ENCODE results near the gene CEBPG.

Gene CEBPG

DNA sequence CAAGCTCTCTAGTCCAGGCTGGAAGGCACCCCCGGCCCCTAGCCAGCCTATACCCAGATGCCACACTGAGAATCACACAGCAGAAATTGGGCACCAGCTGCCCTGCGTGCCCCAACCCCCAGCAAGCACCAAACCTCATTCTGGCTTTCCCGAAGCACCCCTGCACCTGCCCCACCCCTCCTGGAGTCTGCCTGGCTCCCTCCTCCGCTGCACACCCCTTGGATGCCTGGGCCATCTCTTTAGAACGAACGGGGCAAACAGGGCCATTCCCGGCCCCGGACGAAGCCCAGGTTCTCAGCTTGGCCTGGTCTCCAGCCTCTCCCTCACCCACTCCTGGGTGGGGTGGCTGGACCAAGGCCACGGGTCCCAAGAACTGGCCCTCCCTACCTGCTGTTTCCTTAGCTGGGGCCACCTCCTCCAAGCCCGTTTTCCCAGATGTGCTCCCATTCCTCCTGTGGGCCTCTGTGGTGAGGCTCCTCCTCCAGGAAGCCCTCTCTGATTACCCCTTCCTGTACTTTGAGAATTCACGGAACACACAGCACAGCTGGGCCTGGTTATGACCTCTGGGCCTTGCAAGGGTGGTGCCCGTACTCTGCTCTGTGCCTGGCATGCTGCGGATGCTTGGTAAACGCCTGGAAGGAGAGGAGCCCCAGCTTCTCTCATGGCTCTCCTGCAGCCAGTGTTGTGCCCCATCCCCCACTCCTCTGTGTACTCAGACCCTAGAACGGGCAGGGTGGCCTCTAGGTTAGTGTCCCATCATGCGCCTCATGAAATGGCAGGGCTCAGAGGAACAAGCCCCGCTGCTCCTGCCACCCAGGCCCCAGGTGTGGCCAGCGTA, 21.4 kb downstream of the CEBPG start:
- DNase-seq (ENCODE audit: low read depth, low spot score): no peak
- no peak overlapping the region for H3K4me3 ChIP-seq (ENCODE audit: low read length)
- peaks cover 10% of the 10 kb centered on the region for H3K4me1 ChIP-seq (ENCODE audit: control insufficient read depth, insufficient read depth, low read length)
- H3K27ac ChIP-seq (ENCODE audit: low read length): no peak overlapping the region
- H3K36me3 ChIP-seq (ENCODE audit: control insufficient read depth, insufficient read depth, low read length): no peaks in the 10 kb centered on the region
- WGBS (ENCODE audit: insufficient coverage, insufficient read length): no CpG with 5 or more reads among the region's 19 CpGs
- H3K9me3 ChIP-seq (ENCODE audit: control insufficient read depth, insufficient read depth, low read length): no peaks in the 10 kb centered on the region
- H3K27me3 ChIP-seq (ENCODE audit: control insufficient read depth, insufficient read depth, low read length): no peaks in the 10 kb centered on the region

DNA sequence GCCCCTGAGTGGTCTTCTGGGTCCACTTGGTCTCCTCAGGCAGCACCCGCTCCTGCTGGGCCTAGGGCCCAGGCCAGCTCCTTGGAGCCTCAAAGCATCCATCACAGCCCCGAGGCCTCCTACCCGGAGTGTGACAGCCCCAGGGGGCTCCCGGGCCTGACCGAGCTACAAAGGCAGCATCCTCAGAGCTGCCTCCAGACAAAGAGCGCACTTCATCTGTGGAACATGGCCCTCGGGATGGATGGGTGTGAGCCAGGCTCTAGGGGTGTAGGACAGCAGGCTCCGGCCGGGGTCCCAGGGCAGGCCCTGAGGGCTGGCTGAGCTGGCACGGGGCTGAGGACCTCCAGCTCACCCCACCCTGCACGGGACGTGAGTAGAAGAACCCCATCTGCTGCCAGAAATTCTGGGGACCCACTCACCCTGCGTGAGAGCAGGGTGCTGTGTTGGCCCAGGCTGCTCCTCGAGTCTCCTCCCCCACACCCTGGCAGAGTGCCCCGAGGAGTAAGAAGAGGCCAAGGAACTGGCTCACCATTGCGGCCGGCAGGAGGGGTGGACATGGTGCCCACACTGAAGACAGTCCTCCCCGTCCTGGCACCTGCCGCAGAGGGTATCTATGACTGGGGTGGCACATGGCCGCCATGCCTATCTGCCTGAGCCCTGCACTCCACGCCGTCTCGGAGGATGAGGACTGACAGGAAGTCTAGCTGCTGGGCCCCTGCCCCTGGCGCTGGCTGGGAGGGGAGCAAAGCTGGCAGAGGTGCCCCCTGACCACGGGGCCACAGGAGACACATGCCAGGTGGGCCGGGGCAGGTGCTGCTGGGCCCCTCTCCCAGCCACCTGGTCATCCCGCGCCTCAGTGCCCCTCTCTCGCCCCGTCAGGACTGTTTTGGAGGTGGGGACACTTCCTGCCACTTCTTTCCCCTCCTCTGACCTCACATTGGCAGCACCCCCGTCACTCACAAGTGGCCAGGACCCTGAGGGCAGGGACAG, 22.3 kb downstream of the CEBPG start:
- Histone ChIP-seq H3K4me1 (ENCODE audit: control insufficient read depth, insufficient read depth, low read length) (peaks cover 10% of the 10 kb centered on the region), H3K36me3 (ENCODE audit: control insufficient read depth, insufficient read depth, low read length) (no peaks in the 10 kb centered on the region), H3K27ac (ENCODE audit: low read length) (no peak overlapping the region), H3K9me3 (ENCODE audit: control insufficient read depth, insufficient read depth, low read length) (no peaks in the 10 kb centered on the region), H3K27me3 (ENCODE audit: control insufficient read depth, insufficient read depth, low read length) (no peaks in the 10 kb centered on the region), H3K4me3 (ENCODE audit: low read length) (no peak overlapping the region)
- WGBS (ENCODE audit: insufficient coverage, insufficient read length): no CpG with 5 or more reads among the region's 31 CpGs
- no peak for DNase-seq (ENCODE audit: low read depth, low spot score)

DNA sequence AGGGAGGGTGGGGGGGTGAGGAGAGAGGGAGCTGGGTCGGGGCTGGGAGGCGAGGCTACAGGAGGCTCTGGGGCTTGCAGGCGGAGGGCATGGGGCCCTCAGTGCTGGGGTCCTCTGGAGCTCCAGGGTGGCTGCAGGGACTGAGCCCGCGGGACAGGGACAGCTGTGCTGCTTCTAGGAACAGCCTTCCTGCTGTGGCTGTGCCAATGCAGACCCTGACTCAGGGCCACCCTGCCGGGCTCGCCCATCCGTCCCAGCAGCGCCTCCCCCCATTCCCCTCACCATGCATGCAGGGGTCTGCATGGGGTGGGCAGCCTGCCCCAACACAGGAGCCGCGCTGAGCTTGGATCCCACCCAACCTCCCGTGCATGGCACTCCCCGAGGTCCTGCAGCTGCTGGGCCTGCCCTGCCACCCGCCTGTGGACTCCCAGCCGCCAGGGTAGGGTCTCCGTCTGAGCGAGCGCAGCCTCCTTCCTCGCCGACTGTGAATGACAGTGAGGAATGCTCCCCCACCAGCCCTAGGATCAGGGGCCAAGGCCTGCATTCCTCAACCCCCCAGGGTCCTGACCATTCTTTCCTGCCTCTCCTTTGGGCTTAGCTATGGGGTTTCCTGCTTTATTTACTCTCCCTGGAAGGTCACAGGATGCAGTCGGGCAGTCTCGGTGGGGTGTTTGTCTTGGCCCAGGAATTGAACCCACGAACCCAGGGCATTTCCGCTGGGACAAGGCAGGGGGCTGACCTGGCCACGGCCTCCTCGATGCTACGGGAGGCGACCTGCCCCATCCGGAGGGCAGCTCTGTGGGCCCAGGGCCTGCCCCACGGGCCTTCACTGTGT, 23.4 kb downstream of the CEBPG start:
- Histone ChIP-seq H3K27ac (ENCODE audit: low read length) (no peak overlapping the region), H3K4me1 (ENCODE audit: control insufficient read depth, insufficient read depth, low read length) (peaks cover 10% of the 10 kb centered on the region), H3K36me3 (ENCODE audit: control insufficient read depth, insufficient read depth, low read length) (no peaks in the 10 kb centered on the region), H3K9me3 (ENCODE audit: control insufficient read depth, insufficient read depth, low read length) (no peaks in the 10 kb centered on the region), H3K4me3 (ENCODE audit: low read length) (no peak overlapping the region), H3K27me3 (ENCODE audit: control insufficient read depth, insufficient read depth, low read length) (no peaks in the 10 kb centered on the region)
- no peak for DNase-seq (ENCODE audit: low read depth, low spot score)
- no CpG with 5 or more reads among the region's 30 CpGs for WGBS (ENCODE audit: insufficient coverage, insufficient read length)

DNA sequence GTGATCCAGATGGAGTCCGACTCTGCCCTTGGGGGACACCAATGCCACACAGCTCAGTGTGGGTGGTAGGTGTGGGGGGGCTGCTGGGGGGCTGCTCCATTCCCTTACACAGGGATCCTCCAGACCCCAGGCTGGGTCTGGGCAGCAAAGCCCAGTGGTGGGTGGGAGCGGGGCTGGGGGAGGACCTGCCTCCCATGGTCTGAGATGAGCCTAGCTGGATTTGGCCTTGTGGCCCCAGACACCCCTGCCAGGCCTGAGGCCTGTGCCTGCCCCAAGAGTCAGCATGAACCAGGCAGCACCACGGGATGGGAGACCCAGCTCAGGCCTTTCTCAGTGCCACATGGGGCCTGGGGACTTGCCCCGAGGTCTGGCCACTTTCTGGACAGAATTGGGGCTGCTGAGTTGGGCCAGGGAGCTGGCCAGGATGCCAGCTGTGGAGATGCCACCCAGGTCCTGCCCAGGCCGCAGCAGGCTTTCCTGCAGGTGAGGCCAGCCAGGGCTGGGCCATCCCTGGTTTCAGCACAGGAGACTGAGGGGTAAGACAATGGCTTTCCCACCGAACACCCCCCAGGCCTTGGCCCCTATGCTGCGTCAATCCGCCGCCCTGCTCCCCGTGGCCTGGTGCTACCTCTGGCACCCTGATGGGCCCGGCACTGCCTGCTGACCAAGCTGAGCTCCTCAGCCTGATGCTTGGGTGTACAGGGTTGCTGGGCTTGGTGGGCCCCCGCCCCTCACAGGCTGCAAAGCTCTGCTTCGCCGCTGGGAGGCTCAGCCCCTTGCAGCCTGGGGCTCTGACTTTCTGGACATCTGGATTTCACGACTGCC, 24.2 kb downstream of the CEBPG start:
- Histone ChIP-seq H3K27me3 (ENCODE audit: control insufficient read depth, insufficient read depth, low read length) (no peaks in the 10 kb centered on the region), H3K9me3 (ENCODE audit: control insufficient read depth, insufficient read depth, low read length) (no peaks in the 10 kb centered on the region), H3K4me3 (ENCODE audit: low read length) (no peak overlapping the region), H3K36me3 (ENCODE audit: control insufficient read depth, insufficient read depth, low read length) (no peaks in the 10 kb centered on the region), H3K27ac (ENCODE audit: low read length) (no peak overlapping the region), H3K4me1 (ENCODE audit: control insufficient read depth, insufficient read depth, low read length) (peaks cover 10% of the 10 kb centered on the region)
- WGBS (ENCODE audit: insufficient coverage, insufficient read length): no CpG with 5 or more reads among the region's 15 CpGs
- DNase-seq (ENCODE audit: low read depth, low spot score): no peak

DNA sequence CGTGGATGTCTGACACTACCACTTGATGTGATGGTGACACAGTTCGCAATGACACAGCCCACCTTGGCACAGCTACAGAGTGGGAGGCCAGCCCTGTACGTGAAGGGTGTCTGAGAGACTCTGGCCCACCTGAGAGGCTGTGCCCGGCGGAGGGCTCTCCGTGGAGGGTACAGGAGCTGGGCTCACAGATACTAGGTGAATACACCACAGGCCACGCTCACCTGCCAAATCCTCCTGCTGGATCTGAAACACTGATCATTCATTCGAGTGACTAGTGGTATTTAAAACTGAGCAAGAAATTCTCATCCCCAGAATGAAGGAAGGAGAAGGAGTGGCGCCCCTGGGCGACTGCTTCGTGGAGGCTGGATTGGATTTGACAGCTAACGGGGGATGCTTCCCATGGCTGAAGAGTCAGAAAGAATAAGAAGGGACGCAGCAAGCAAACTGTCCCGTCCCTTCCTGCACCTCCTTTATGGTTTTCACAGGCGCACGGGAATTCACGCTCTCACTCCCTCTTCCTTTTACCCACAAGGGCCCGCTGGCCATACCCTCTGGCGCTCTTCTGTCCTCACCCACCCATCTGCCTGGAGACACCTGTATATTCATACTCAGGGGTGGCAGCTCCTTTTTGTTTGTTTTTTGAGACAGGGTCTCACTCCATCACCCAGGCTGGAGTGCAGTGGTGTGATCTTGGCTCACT, 25.0 kb downstream of the CEBPG start:
- H3K27ac ChIP-seq (ENCODE audit: low read length): no peak overlapping the region
- DNase-seq (ENCODE audit: low read depth, low spot score): no peak
- H3K4me1 ChIP-seq (ENCODE audit: control insufficient read depth, insufficient read depth, low read length): peaks cover 10% of the 10 kb centered on the region
- H3K36me3 ChIP-seq (ENCODE audit: control insufficient read depth, insufficient read depth, low read length): no peaks in the 10 kb centered on the region
- no CpG with 5 or more reads among the region's 19 CpGs for WGBS (ENCODE audit: insufficient coverage, insufficient read length)
- H3K9me3 ChIP-seq (ENCODE audit: control insufficient read depth, insufficient read depth, low read length): no peaks in the 10 kb centered on the region
- no peak overlapping the region for H3K4me3 ChIP-seq (ENCODE audit: low read length)
- H3K27me3 ChIP-seq (ENCODE audit: control insufficient read depth, insufficient read depth, low read length): no peaks in the 10 kb centered on the region

DNA sequence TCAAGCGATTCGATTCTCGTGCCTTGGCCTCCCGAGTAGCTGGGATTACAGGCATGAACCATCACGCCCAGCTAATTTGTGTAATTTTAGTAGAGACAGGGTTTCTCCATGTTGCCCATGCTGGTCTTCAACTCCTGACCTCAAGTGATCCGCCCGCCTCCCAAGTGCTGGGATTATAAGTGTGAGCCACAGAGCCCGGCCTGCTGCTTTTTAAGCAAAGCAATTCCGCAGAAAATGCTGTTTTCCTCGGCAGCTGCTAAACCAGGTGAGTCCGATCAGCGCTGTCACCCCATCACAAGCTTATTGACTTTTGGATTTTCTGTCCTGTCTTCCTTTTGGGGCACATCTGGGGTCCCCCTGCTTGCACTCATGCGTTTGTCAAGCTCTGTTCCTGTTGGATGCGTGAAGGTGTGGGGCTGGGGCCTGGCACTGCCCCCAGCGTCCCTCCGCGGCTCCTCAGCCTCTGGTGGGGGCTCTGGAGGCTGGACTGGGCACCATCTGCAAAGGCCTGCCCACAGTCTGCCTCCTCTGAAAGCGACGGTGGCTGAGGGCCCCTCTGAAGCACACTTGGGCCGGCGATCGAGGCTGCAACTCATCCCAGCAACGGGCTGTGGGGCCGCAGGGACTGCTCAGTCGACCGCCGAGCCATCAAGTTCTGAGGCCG, 25.7 kb downstream of the CEBPG start:
- H3K4me3 ChIP-seq (ENCODE audit: low read length): no peak overlapping the region
- no peak for DNase-seq (ENCODE audit: low read depth, low spot score)
- no peaks in the 10 kb centered on the region for H3K9me3 ChIP-seq (ENCODE audit: control insufficient read depth, insufficient read depth, low read length)
- WGBS (ENCODE audit: insufficient coverage, insufficient read length): no CpG with 5 or more reads among the region's 28 CpGs
- no peaks in the 10 kb centered on the region for H3K36me3 ChIP-seq (ENCODE audit: control insufficient read depth, insufficient read depth, low read length)
- H3K27ac ChIP-seq (ENCODE audit: low read length): no peak overlapping the region
- H3K4me1 ChIP-seq (ENCODE audit: control insufficient read depth, insufficient read depth, low read length): peaks cover 8% of the 10 kb centered on the region
- H3K27me3 ChIP-seq (ENCODE audit: control insufficient read depth, insufficient read depth, low read length): no peaks in the 10 kb centered on the region

DNA sequence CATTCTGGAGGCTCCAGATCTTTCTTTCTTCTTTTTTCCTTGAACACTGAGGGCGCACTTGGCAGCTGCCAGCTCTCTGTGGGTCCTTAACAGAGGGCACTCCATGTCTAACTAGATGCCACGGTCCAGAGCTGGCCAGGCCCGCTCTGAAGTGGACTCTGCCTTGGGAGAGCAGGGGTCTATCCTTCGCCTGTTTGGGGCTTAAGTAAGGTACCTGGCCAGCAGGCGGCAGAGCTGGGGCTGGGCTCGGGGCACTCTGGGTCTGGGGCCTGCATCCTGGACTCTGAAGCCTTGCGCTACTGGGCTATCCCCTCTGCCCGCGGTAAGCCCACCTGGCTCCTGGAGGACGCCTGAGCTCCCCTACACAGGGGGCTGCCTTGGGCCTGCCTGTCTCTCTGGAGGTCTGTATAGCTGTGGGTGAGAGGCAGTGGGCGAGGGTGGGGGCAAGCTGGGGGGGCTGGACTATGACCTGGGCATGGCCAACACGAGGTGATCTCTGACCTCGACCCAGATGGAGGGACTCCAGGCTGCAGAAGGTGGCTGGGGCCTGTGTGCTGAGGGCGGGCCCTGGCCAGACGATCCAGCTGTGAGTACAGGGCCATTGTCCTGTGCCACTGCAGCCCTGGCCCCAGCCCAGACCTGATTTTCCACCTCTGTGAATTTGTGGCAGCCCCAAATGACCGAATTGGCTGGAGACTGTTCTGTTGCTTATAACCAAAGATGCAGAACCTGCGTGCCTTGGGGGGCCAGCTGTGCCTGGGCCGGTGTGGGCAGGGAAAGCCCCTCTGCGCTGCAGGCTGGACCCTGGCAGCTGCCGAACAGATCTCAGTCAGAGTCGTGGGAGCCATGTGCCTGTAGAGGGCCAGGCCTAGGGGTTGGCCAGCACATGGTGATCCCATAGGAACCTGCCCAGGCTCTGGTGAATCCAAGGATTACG, 26.5 kb downstream of the CEBPG start:
- Histone ChIP-seq H3K4me1 (ENCODE audit: control insufficient read depth, insufficient read depth, low read length) (peaks cover 8% of the 10 kb centered on the region), H3K9me3 (ENCODE audit: control insufficient read depth, insufficient read depth, low read length) (no peaks in the 10 kb centered on the region), H3K4me3 (ENCODE audit: low read length) (no peak overlapping the region), H3K27me3 (ENCODE audit: control insufficient read depth, insufficient read depth, low read length) (no peaks in the 10 kb centered on the region), H3K27ac (ENCODE audit: low read length) (no peak overlapping the region), H3K36me3 (ENCODE audit: control insufficient read depth, insufficient read depth, low read length) (no peaks in the 10 kb centered on the region)
- DNase-seq (ENCODE audit: low read depth, low spot score): no peak
- no CpG with 5 or more reads among the region's 22 CpGs for WGBS (ENCODE audit: insufficient coverage, insufficient read length)

DNA sequence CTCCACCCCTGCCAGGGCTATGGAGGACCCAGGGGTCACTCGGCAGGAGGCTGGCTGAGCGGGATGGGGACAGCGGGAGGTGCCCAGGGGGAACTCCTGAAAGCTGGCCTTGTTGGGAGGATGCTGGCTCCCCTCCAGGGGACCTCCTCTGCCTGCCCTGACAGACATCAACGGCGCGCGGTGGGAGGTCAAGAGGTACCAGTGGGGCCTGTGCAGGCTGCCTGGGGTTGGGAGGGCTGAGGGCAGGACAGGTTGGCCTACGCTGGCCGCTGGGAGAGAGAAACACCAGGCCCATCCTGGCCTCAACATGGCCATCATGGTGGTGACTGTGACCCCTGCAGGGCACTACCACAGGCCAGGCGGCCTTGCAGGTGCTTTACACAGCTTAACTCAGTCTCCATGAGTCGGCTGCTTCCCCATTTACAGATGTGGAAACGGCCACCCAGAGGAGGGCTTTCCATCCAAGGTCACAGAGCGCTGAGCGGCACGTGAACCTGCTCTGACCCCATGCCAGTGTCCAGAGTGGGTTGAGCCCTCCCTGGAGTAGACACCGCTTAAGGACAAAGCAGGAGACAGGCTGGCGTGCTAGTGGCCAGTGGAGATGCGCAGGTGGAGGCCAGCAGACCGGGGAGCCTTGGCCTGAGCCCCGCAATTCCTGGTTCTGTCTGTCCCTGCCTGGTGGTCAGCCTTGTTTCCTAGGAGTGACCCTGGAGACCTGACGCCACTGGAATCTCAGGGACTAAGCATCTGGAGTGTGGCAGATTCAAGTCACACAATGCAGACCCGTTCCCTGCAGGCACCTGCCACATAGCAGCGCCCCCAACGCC, 27.6 kb downstream of the CEBPG start:
- WGBS (ENCODE audit: insufficient coverage, insufficient read length): no CpG with 5 or more reads among the region's 24 CpGs
- Histone ChIP-seq H3K27me3 (ENCODE audit: control insufficient read depth, insufficient read depth, low read length) (no peaks in the 10 kb centered on the region), H3K9me3 (ENCODE audit: control insufficient read depth, insufficient read depth, low read length) (no peaks in the 10 kb centered on the region), H3K27ac (ENCODE audit: low read length) (no peak overlapping the region), H3K4me3 (ENCODE audit: low read length) (no peak overlapping the region), H3K36me3 (ENCODE audit: control insufficient read depth, insufficient read depth, low read length) (no peaks in the 10 kb centered on the region), H3K4me1 (ENCODE audit: control insufficient read depth, insufficient read depth, low read length) (peaks cover 8% of the 10 kb centered on the region)
- DNase-seq (ENCODE audit: low read depth, low spot score): no peak
